Activated CD8-positive, alpha-beta T cell treated with anti-CD3 and anti-CD28 coated beads for 36 hours (primary cell): Measurements from ENCODE around the gene VRK3. TPM values are rescaled to one million over a fixed set of nuclear protein-coding genes. Genes with fewer than 3 reads are reported as not detected.
"Not testable (repeated sequence)": the region's sequence is repeated elsewhere in the genome, so short reads cannot be mapped to it uniquely, and the experiment has no call there.

ENCODE experiments used
- ATAC-seq: fragments of 200-7000 bp; cut with Tn5 transposase; one replicate; pipeline ENCODE4 v1.10.0; 2021; ENCODE audit warnings: mild to moderate bottlenecking, moderate library complexity
- CTCF ChIA-PET: fragments of 350-600 bp; sonication (Branson Sonifier 250); formaldehyde crosslinking; loops from one replicate; lab custom pipeline; 2021; ENCODE audit warnings: antibody characterized with exemption; lab: Charles Lee
- POLR2A ChIA-PET: fragments of 350-600 bp; sonication (Branson Sonifier 250); formaldehyde crosslinking; loops from one replicate; lab custom pipeline; 2021; ENCODE audit warnings: antibody characterized with exemption; lab: Charles Lee
- DNase-seq: peaks from one replicate; pipeline ENCODE4 v3.0.0-alpha.2; 2020
- H3K27ac Mint-ChIP-seq: one replicate; pipeline ENCODE4 v1.8.0; 2021; ENCODE audit warnings: mild to moderate bottlenecking, mixed read lengths
- H3K27me3 Mint-ChIP-seq: one replicate; pipeline ENCODE4 v1.8.0; 2021; ENCODE audit warnings: mixed read lengths
- H3K36me3 Mint-ChIP-seq: one replicate; pipeline ENCODE4 v1.8.0; 2021; ENCODE audit warnings: low read depth, mixed read lengths
- H3K4me1 Mint-ChIP-seq: one replicate; pipeline ENCODE4 v1.8.0; 2021; ENCODE audit warnings: low read depth, mixed read lengths
- H3K4me3 Mint-ChIP-seq: one replicate; pipeline ENCODE4 v1.8.0; 2021; ENCODE audit warnings: mild to moderate bottlenecking, moderate library complexity, mixed read lengths
- H3K9me3 Mint-ChIP-seq: one replicate; pipeline ENCODE4 v1.8.0; 2021; ENCODE audit warnings: mixed read lengths
- CTCF ChIP-seq: fragments of 200-600 bp; IDR thresholded peaks from one replicate; pipeline ENCODE4 v1.8.0; 2022; ENCODE audit warnings: antibody characterized with exemption, mild to moderate bottlenecking
- intact Hi-C: fragments of 100-400 bp; cut with micrococcal nuclease; formaldehyde crosslinking; loops from one replicate; pipeline ENCODE4 v1.10.0; 2022
- total RNA-seq, 2 experiments: library from RNA; stranded (reverse); gene quantifications; one replicate each; pipeline ENCODE4 v1.2.3, GENCODE V29; 2021

VRK3 gene
- total RNA-seq, 2 experiments from 2014 or later: 37.4 to 38.0 TPM

DNA sequence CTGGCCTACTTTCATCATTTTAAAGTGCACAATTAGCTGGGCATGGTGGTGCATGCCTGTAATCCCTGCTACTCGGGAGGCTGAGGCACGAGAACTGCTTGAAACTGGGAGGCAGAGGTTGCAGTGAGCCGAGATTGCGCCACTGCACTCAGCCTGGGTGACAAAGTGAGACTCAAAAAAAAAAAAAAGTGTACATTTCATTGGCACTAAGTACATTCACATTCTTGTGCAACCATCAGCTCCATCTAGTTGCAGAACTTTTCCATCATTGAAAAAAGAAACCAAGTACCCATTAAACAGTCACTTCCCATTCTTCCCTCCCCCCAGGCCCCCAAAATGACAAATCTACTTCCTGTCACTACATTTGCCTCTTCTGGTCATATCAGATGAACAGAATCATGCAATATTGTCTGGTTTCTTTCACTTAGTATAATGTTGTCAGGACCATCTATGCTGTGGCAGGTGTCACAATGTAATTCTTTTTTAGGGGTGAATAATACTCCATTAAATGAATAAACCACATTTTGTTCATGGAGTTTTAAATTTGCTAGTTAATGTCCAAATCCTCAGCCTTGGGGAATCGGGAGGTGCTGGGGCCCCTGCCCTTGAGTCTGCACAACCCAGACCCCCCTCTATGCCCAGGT lies 56.8 kb downstream of the VRK3 start:
- no peak overlapping the region for H3K4me3 Mint-ChIP-seq
- no peak overlapping the region for H3K27ac Mint-ChIP-seq
- ChIA-PET CTCF (interaction anchor here (1.5 kb wide), 1 partner anchor 29 kb away, joined by 3 read pairs; no protein-coding TSS in a partner anchor), POLR2A (no interaction called here)
- H3K36me3 Mint-ChIP-seq: no peaks in the 10 kb centered on the region
- intact Hi-C loops: no loop called here
- H3K4me1 Mint-ChIP-seq: no peaks in the 10 kb centered on the region
- peaks cover 11% of the 10 kb centered on the region for H3K27me3 Mint-ChIP-seq
- H3K9me3 Mint-ChIP-seq: no peaks in the 10 kb centered on the region
- ATAC-seq (no peak), DNase-seq (no peak)
- TF ChIP-seq CTCF: no peak

GRCh38 chr19:49960980-49961379 lies 64.2 kb downstream of the VRK3 start, which contains the start of gene SIGLEC11:
SIGLEC11 (minus strand) TSS chr19:49961172; CDS start chr19:49961081, 91 bp downstream.
- H3K4me1 Mint-ChIP-seq, H3K36me3 Mint-ChIP-seq, CTCF ChIA-PET, H3K4me3 Mint-ChIP-seq, intact Hi-C loops, ATAC-seq, POLR2A ChIA-PET, H3K9me3 Mint-ChIP-seq, H3K27ac Mint-ChIP-seq, DNase-seq, H3K27me3 Mint-ChIP-seq: not testable (repeated sequence)

GRCh38 chr19:49959892-49960291 lies 65.3 kb downstream of the VRK3 start:
- H3K4me3 Mint-ChIP-seq, H3K27ac Mint-ChIP-seq, H3K27me3 Mint-ChIP-seq, CTCF ChIA-PET, DNase-seq, POLR2A ChIA-PET, intact Hi-C loops, H3K9me3 Mint-ChIP-seq, H3K36me3 Mint-ChIP-seq, H3K4me1 Mint-ChIP-seq, ATAC-seq: not testable (repeated sequence)

DNA sequence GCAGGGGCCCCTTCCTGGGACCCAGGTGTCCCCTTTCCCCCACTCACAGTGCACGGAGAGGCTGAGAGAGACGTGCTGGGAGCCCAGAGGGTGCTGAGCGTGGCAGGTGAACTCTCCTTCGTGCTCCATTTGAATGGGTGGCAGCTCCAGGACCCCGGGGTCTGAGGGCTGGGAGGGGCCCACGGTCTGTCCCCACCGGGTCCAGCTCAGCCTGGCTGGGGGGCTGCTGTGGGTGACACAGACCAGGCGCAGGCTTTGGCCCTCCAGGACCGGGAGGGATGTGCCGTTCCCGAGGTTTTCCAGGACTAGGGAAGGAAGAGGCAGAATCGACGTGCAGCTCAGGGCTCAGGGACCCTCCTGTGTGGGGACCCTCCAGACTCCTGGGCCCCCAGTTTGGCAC lies 66.6 kb downstream of the VRK3 start:
- POLR2A ChIA-PET, H3K4me3 Mint-ChIP-seq, DNase-seq, H3K9me3 Mint-ChIP-seq, intact Hi-C loops, CTCF ChIA-PET, ATAC-seq, H3K36me3 Mint-ChIP-seq, H3K27ac Mint-ChIP-seq, H3K4me1 Mint-ChIP-seq: not testable (repeated sequence)
- peaks cover 12% of the 10 kb centered on the region for H3K27me3 Mint-ChIP-seq

DNA sequence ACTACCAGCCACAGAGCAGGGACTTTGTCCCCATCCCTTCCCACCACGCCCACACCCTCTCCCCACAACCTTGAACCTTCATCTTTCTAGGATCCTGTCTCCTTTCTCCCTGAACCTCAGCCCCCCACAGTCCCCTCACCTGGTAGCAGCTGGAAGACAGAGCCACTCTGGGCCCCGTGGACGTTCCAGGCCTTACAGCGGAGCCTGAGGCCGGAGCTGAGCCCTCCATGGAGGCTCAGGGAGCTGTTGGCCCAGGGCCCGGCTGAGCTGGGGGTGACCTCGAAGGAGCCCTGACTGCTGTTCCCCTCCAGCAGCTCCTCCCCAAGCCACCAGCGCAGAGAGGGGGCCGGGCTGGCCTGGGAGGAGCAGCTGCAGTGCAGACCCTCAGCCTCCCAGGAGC lies 67.0 kb downstream of the VRK3 start:
- H3K4me3 Mint-ChIP-seq, H3K4me1 Mint-ChIP-seq, DNase-seq, intact Hi-C loops, H3K36me3 Mint-ChIP-seq, ATAC-seq, H3K9me3 Mint-ChIP-seq, POLR2A ChIA-PET, H3K27ac Mint-ChIP-seq: not testable (repeated sequence)
- CTCF ChIA-PET: interaction anchor here (0.9 to 1.2 kb wide), 2 partner anchors 21 to 26 kb away, joined by 3 to 5 read pairs; no protein-coding TSS in a partner anchor
- peaks cover 15% of the 10 kb centered on the region for H3K27me3 Mint-ChIP-seq

- ChIA-PET CTCF (interaction anchor here (0.9 to 1.2 kb wide), 2 partner anchors 20 to 27 kb away, joined by 3 to 5 read pairs; no protein-coding TSS in a partner anchor), POLR2A (no interaction called here)
- Mint-ChIP-seq H3K27ac (no peak overlapping the region), H3K9me3 (no peaks in the 10 kb centered on the region), H3K36me3 (no peaks in the 10 kb centered on the region), H3K4me1 (peaks cover 9% of the 10 kb centered on the region), H3K4me3 (no peak overlapping the region), H3K27me3 (peaks cover 15% of the 10 kb centered on the region)
- TF ChIP-seq CTCF: no peak
- DNase-seq: no peak
- intact Hi-C loops: no loop called here
- ATAC-seq: no peak
Measured at GRCh38 chr19:49957262-49957915, 67.8 kb downstream of the VRK3 start.

GRCh38 chr19:49956115-49956495 lies 69.1 kb downstream of the VRK3 start:
- no peaks in the 10 kb centered on the region for H3K9me3 Mint-ChIP-seq
- H3K27me3 Mint-ChIP-seq: peaks cover 13% of the 10 kb centered on the region
- CTCF ChIA-PET: no interaction called here
- ATAC-seq (no peak), DNase-seq (no peak)
- H3K4me3 Mint-ChIP-seq: no peak overlapping the region
- TF ChIP-seq CTCF: no peak
- H3K36me3 Mint-ChIP-seq: no peaks in the 10 kb centered on the region
- POLR2A ChIA-PET: no interaction called here
- intact Hi-C loops: no loop called here
- H3K4me1 Mint-ChIP-seq: peaks cover 9% of the 10 kb centered on the region
- no peak overlapping the region for H3K27ac Mint-ChIP-seq
